Subcutaneous adipose tissue (tissue), 4 donors: Measurements from ENCODE around the gene PABPC3. TPM values are rescaled to one million over a fixed set of nuclear protein-coding genes. Genes with fewer than 3 reads are reported as not detected.

Source experiments
- total RNA-seq, 4 donors: library from RNA; depleted of rRNA; stranded (reverse); fragments of >200 nt; gene quantifications; one replicate each; pipeline ENCODE4 v1.1.0, GENCODE V29; 2016
- TF ChIP-seq, protein P1 (sequence below): fragments of 450-650 bp; IDR thresholded peaks from one replicate; pipeline ENCODE4 v1.5.1; 2016; ENCODE audit warnings: low read depth, mild to moderate bottlenecking, control low read depth, antibody characterized with exemption, moderate library complexity

The PABPC3 gene
- total RNA-seq, 4 donors from 2014 or later, result 0.17 to 0.33 (median 0.20) TPM

DNA sequence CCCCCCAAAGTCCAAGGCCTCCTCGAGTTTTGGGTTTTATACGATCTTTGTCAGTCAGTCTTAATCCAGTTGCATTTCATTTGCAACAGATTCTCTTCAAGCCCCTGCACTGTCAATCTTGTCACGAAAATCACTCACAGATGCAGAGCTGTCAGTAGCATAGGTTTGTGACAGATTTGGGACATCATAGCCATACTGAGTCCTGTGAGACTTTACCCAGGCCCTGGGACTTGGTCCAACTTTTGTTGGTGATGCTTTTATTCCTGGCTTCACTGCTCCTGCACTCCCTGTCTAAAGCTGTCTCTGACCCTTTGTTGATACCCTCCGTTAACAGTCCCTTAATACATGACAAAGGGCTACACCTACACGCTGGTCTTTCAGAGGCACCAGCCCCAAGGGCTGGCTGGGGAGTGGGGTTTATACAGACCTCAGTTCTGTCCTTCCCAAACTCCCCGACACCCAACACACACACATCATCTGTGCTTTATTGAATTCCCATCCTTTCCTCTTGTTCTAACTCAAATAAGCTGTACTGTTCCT lies 36.0 kb downstream of the PABPC3 start:
- TF ChIP-seq, protein P1, sequence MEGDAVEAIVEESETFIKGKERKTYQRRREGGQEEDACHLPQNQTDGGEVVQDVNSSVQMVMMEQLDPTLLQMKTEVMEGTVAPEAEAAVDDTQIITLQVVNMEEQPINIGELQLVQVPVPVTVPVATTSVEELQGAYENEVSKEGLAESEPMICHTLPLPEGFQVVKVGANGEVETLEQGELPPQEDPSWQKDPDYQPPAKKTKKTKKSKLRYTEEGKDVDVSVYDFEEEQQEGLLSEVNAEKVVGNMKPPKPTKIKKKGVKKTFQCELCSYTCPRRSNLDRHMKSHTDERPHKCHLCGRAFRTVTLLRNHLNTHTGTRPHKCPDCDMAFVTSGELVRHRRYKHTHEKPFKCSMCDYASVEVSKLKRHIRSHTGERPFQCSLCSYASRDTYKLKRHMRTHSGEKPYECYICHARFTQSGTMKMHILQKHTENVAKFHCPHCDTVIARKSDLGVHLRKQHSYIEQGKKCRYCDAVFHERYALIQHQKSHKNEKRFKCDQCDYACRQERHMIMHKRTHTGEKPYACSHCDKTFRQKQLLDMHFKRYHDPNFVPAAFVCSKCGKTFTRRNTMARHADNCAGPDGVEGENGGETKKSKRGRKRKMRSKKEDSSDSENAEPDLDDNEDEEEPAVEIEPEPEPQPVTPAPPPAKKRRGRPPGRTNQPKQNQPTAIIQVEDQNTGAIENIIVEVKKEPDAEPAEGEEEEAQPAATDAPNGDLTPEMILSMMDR, result no peak

DNA sequence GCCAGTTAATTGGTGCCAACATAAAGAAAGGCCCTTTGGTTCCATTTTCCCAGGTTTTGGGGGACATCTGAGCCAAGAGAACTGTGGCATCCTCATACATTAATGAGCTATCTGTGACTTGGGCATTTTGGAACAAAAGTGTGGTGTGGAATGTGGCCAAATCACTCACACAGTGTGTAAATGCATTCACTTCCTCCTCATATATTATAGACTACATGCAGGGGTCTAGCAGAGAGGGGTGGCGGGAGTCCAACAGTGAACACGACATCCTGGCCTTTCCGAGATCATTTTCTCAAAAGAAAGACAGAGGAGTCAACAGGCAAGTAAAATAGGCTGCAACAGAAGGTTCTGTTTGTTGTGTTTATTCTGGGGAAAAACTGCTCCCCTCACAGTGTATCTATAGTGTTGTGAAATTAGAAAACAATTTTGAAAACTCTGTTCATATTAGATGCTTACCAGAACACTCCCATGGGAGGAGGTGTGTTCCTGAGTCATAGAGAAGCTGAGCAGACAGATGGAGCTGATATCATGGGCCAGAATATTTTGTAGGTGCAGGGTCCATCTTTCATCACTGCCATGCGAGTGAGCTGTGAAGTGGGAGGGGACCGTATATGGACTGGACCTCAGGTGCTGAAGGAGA lies 36.9 kb downstream of the PABPC3 start:
- TF ChIP-seq, protein P1, result no peak

DNA sequence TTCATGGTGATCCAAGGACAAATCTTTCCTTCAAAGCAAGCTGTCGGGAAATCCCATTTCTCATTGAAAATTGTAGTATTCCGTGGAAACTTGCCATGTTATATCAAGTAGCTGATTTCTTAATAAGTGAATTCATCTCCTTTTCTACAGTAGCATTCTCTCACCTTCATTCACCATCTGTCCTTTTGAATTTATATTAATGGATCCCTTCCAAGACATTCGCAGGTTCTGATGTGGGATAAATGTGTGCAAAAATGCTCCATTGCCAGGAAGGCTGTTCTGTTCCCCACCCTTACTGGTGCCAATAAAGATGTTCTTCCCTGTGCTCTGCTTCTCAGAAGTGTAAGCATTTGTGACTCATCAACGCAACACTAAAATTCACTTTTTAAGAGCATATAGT lies 40.0 kb downstream of the PABPC3 start:
- TF ChIP-seq, protein P1, result no peak

DNA sequence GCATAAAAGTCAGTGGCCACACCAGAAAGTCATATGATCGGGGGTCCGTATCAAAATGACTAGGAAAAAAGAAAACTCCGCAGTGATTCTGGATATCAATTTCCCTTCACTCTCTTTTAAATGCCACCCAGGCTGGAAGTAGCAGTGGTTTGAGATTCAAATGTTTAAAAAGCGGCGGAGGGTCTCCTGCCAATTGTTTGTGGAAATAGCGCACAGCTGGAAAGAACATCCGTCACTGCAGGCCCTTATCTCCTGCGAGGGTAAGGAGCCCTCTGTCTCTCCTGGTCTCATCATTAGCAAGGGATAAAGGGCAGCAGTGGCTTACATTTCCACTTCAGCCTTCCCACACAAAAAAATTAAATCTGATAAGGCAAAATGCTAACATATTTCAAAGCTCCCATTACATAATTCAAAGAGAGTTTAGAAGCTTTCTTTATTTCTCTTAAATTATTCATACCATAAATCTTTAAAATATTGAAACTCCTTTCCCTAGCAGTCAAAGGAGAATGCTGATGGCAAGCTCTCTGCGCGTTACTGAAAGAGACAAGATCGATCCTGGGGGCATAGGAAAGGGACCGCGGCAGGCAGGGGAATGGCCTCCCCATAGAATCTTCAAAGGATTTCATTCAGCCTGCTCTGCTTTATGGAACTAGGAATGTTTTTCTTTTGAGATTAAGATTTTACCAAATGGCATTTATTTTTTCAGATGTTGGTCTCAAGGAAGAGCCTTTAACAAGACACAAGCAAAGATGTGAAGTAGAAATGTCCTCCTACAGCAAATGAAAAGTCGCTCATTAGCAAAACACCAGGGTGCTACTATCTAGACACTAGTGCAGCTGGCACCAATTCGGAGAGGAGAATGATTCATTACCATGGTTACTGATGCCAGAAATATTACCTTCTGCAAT lies 41.2 kb downstream of the PABPC3 start:
- TF ChIP-seq, protein P1, result no peak

DNA sequence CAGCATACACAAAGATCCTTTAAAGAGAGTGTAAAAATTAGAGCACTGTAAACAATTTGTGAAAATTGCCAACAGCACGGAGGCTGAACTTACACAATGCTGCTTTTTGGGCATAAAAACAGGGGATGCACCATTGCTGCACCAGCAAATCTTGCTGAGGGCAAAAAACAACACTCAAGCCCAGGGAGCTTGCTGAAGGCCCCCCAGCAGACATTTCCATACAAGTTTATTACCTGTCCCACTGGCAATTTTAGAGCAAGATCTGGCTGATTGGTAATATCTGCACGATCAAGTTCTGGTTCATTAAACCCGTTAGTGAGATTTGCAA lies 41.8 kb downstream of the PABPC3 start:
- TF ChIP-seq, protein P1, result no peak

DNA sequence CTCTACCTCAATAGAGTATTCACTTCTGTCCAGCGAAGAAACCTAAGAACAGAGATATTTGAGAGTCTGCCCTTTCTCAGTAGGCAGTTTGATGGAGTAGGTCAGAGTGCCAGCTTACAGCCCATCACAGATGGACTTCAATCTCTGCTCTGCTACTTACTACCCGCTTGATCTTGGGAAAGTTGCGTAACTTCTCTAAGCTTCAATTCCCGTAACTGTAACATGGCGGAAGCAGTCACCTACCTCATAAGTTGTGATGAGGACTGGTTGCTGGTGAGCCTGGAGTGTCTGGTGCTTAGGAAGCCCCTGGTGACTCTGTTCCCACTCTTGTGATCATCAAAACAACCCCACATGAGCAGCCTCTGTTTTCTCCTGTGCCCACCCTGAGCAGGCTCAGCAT lies 45.1 kb downstream of the PABPC3 start:
- TF ChIP-seq, protein P1, result no peak

DNA sequence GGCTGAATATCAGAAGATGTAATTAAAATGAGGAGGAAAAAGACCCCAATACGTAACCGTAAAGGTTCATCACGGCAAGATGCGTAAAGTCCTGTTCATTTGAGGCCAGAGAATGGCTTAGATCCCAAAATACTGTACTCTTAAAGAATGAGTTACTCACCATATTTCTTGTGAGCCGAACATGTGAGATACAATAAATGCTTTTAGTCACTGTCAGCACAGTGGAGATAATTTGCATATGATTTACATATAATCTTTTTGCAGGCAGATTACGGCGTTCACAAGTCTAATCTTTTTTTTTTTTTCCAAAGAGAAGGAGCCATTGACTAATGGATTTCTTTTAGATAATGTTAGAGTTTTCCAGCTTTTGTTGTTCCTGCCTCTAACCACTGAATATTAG lies 47.8 kb downstream of the PABPC3 start:
- TF ChIP-seq, protein P1, result no peak
